Left renal cortex interstitium (tissue), 4 donors: Measurements from ENCODE around the gene CDC26. TPM values are rescaled to one million over a fixed set of nuclear protein-coding genes. Genes with fewer than 3 reads are reported as not detected.

Source experiments
- polyA plus RNA-seq, 4 donors: library from polyadenylated mRNA; unstranded; fragments of 120-200 nt; gene quantifications; one replicate each; pipeline ENCODE4 v1.2.1, GENCODE V29; 2013; ENCODE audit not compliant: insufficient read length in 4 of 4

Gene CDC26
- polyA plus RNA-seq, 4 donors: 37.3 to 42.9 (median 39.6) TPM

Other genes with a start within 250 kb of the CDC26 start
- 10 to 100 TPM; 10.4 to 15.0 (median 12.1) TPM for gene ZFP37, start 218.8 kb downstream of the CDC26 start, polyA plus RNA-seq
- 1 to 10 TPM; 2.7 to 4.5 (median 3.7) TPM for gene SLC31A2, start 124.6 kb downstream of the CDC26 start, polyA plus RNA-seq
- gene FKBP15, start 54.3 kb downstream of the CDC26 start, polyA plus RNA-seq: 10 to 100 TPM; 25.8 to 33.6 (median 30.4) TPM
- gene SLC31A1, start 54.0 kb downstream of the CDC26 start, polyA plus RNA-seq: 10 to 100 TPM; 19.7 to 27.2 (median 23.8) TPM
- gene PRPF4, start 86 bp upstream of the CDC26 start, polyA plus RNA-seq: 10 to 100 TPM; 30.9 to 44.2 (median 36.2) TPM
- gene RNF183, start 27.8 kb upstream of the CDC26 start, polyA plus RNA-seq: 1 to 10 TPM; 6.1 to 7.1 (median 6.8) TPM
- 1 to 10 TPM; 6.2 to 8.5 (median 7.3) TPM for gene WDR31, start 64.7 kb upstream of the CDC26 start, polyA plus RNA-seq
- gene BSPRY, start 74.0 kb upstream of the CDC26 start, polyA plus RNA-seq: 10 to 100 TPM in 1 of 4 donors, 1 to 10 TPM in 3; 8.9 to 11.1 (median 9.3) TPM
- 10 to 100 TPM; 31.3 to 49.3 (median 38.1) TPM for gene HDHD3, start 101.4 kb upstream of the CDC26 start, polyA plus RNA-seq
- 10 to 100 TPM; 37.0 to 54.5 (median 47.6) TPM for gene ALAD, start 125.7 kb upstream of the CDC26 start, polyA plus RNA-seq
- 10 to 100 TPM; 61.5 to 68.1 (median 65.2) TPM for gene POLE3, start 135.1 kb upstream of the CDC26 start, polyA plus RNA-seq
- gene C9orf43, start 135.2 kb upstream of the CDC26 start, polyA plus RNA-seq: 1 to 10 TPM in 2 of 4 donors, under 1 TPM in 2; 0.65 to 1.1 (median 0.95) TPM
- 10 to 100 TPM; 41.3 to 52.9 (median 47.4) TPM for gene RGS3, start 188.2 kb upstream of the CDC26 start, polyA plus RNA-seq